HCT116 (cell line): ENCODE data around the gene SELPLG.

Experiments
- RAD21 ChIP-seq: IDR thresholded peaks from 2 replicates; pipeline ENCODE4 v1.6.1; 2012; ENCODE audit warnings: low read depth, mild to moderate bottlenecking
- TF ChIP-seq, protein P1 (sequence below), 3 experiments: fragments of 200-600 bp in 1 of 3; sonication (generic) in 1 of 3; IDR thresholded peaks in 2 of 3; conservative IDR thresholded peaks in 1 of 3; 2 replicates each; pipeline ENCODE4 v1.5.1; 2012 to 2017; ENCODE audit warnings: low read depth in 2 of 3, low read length in 2 of 3, antibody characterized with exemption in 1 of 3, borderline replicate concordance in 1 of 3, control low read depth in 1 of 3, mild to moderate bottlenecking in 1 of 3, mixed read lengths in 1 of 3, mixed run types in 1 of 3, moderate library complexity in 1 of 3; ENCODE audit not compliant: insufficient read depth in 1 of 3

DNA sequence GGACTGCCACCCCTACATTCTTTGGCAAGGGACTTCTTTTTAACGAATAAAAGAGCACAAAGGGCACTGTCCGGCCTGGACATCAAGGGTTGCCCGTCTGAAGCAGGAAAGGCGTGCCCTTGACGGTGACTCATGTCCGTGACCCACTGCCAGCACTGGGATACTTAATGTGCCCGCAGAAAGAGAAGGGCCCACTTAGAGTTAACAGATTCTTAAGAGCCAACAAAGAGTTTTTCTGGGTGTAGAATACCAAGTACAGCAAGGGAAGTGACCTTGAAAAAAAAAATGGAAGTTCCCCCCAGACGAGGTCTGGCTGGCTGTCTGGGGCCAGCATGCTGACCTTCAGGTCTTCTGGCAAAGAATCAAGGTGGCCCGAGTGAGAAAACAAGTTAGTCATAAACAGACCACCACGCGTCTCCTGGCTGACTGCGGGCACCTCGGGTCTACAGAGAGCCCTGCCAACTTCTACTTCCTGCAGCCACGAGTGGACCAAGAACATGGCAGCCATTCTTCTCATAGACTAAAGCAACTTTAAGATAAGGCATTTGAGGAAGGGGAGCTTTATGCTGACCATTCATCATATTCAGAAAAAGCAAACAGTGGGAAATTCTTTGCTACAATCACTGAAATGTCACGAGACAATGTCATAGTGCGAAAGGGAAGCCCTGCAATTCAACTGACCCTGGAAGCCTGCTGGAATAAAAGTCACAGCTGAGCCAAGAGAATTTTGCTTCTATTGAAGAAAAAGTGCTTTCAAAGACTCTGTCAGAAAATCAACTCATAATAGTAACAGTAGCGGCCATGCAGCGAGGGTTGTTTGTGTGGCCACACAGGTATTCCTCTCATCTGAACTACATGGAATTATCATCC, 10.5 kb upstream of the SELPLG start:
- TF ChIP-seq, protein P1, sequence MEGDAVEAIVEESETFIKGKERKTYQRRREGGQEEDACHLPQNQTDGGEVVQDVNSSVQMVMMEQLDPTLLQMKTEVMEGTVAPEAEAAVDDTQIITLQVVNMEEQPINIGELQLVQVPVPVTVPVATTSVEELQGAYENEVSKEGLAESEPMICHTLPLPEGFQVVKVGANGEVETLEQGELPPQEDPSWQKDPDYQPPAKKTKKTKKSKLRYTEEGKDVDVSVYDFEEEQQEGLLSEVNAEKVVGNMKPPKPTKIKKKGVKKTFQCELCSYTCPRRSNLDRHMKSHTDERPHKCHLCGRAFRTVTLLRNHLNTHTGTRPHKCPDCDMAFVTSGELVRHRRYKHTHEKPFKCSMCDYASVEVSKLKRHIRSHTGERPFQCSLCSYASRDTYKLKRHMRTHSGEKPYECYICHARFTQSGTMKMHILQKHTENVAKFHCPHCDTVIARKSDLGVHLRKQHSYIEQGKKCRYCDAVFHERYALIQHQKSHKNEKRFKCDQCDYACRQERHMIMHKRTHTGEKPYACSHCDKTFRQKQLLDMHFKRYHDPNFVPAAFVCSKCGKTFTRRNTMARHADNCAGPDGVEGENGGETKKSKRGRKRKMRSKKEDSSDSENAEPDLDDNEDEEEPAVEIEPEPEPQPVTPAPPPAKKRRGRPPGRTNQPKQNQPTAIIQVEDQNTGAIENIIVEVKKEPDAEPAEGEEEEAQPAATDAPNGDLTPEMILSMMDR (IDR thresholded peaks at IDR 0.05 in 2 of 3, conservative IDR thresholded peaks at IDR 0.05 in 1 of 3; ENCODE audit: borderline replicate concordance in 1 of 3, insufficient read depth in 1 of 3, low read depth in 2 of 3, low read length in 2 of 3): no peak
- no peak for TF ChIP-seq RAD21
